Forelimb muscle (tissue), 1 donor: ENCODE data around the gene S1PR5. TPM values are rescaled to one million over a fixed set of nuclear protein-coding genes. Genes with fewer than 3 reads are reported as not detected.
"Not testable (repeated sequence)": the region's sequence is repeated elsewhere in the genome, so short reads cannot be mapped to it uniquely, and the experiment has no call there.

ENCODE experiments used
- DNase-seq: peaks from one replicate; pipeline ENCODE4 v3.0.0-alpha.2; 2013; ENCODE audit warnings: low read depth
- polyA plus RNA-seq: library from polyadenylated mRNA; unstranded; fragments of 120-200 nt; gene quantifications from one replicate; pipeline ENCODE4 v1.2.1, GENCODE V29; 2013; ENCODE audit not compliant: insufficient read length

Gene S1PR5
- polyA plus RNA-seq, 1 donor: 1.1 TPM

GRCh38 chr19:10544242-10544752, 27.1 kb upstream of the S1PR5 start:
- no peak for DNase-seq

GRCh38 chr19:10543420-10544241, 26.4 kb upstream of the S1PR5 start, which contains the start of gene ATG4D:
ATG4D (plus strand) TSS chr19:10543904; CDS start chr19:10544091, 187 bp downstream.
- DNase-seq: no peak

- no peak for DNase-seq
These were observed 25.8 kb upstream of the S1PR5 start for GRCh38 chr19:10543059-10543419.

- DNase-seq: not testable (repeated sequence)
These were observed 21.8 kb upstream of the S1PR5 start for GRCh38 chr19:10539016-10539415.

GRCh38 chr19:10538204-10538983, 21.1 kb upstream of the S1PR5 start:
- no peak for DNase-seq

GRCh38 chr19:10537668-10538067, 20.4 kb upstream of the S1PR5 start:
- DNase-seq: no peak

- no peak for DNase-seq
These were observed 18.4 kb upstream of the S1PR5 start for GRCh38 chr19:10535613-10536012.

GRCh38 chr19:10533646-10534386, 16.6 kb upstream of the S1PR5 start:
- no peak for DNase-seq

GRCh38 chr19:10532457-10532856, 15.2 kb upstream of the S1PR5 start:
- DNase-seq: no peak

GRCh38 chr19:10526887-10527286, 9.6 kb upstream of the S1PR5 start:
- DNase-seq: not testable (repeated sequence)

- no peak for DNase-seq
These were observed 8.4 kb upstream of the S1PR5 start for GRCh38 chr19:10525636-10526035.

GRCh38 chr19:10523135-10523636, 5.9 kb upstream of the S1PR5 start:
- no peak for DNase-seq

GRCh38 chr19:10521461-10522171, 4.4 kb upstream of the S1PR5 start:
- DNase-seq: no peak

- DNase-seq: no peak
These were observed 3.5 kb upstream of the S1PR5 start for GRCh38 chr19:10520652-10521318.

GRCh38 chr19:10519421-10519820, 2.2 kb upstream of the S1PR5 start:
- no peak for DNase-seq

GRCh38 chr19:10518444-10519361, 1.5 kb upstream of the S1PR5 start:
- DNase-seq: no peak

- no peak for DNase-seq
These were observed 655 bp upstream of the S1PR5 start for GRCh38 chr19:10517760-10518443.

GRCh38 chr19:10516671-10517286, 468 bp downstream of the S1PR5 start:
- DNase-seq: no peak

GRCh38 chr19:10516064-10516385, 1.2 kb downstream of the S1PR5 start:
- DNase-seq: no peak
